HG02571 (cell line): Measurements from ENCODE around the gene PARK7.

Source experiments
- ATAC-seq: cut with Tn5 transposase; IDR thresholded peaks from one replicate; pipeline ENCODE4 v1.9.1; 2021; ENCODE audit warnings: mild to moderate bottlenecking, moderate library complexity; ENCODE audit not compliant: unreplicated experiment

Gene PARK7

DNA sequence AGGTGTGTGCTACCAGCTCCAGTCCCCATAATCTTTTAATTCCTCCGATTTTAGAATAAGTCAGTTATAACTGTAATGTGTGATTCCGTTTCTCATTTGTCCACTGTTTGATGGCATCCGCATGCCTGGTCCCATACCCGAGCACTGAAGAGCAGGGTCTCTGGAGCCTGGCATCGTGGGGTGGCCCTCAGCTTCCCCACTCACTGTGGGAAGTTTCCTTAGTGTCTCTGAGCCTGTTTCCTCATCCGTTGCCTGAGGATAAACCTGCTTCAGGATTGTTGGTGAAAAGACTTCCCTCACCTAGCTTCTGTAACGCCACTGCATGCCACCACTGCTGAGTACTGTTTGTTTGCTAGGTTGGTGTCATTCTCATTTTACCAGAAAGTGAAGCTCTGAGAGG, 19.5 kb downstream of the PARK7 start:
- ATAC-seq, result no peak

DNA sequence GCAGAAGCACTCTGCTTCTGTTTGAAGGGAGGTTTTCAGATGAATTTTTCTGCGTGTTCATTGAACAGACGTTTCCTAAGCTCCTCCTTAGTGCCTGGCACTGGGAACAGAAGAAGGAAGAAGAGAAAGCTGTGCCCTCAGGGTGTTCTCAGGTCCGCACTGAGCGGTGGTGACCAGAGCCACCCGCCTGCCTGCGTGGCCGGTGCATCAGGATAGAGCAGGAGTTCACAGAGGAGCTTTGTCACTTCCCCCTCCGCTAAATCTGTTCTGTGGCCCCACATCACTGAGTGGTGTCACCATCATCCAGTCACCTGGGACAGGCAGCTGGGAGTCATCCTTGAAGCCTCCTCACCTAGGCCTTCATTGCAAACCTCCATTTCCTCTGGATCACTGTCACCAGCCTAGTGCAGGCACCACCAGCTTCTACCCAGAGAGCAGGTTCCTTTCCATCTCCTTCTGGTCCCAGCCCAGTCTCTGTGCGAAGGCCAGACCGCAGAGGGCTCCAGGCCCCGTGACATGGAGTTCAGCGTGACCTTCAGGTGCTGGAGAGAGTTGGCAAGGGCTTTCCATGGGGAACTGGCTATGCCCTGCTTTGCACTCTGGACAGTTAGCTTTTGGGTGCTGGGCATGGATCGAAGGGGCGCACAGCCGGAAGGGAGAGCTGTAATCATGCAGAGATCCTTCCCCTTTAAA, 21.7 kb downstream of the PARK7 start:
- ATAC-seq, result no peak

DNA sequence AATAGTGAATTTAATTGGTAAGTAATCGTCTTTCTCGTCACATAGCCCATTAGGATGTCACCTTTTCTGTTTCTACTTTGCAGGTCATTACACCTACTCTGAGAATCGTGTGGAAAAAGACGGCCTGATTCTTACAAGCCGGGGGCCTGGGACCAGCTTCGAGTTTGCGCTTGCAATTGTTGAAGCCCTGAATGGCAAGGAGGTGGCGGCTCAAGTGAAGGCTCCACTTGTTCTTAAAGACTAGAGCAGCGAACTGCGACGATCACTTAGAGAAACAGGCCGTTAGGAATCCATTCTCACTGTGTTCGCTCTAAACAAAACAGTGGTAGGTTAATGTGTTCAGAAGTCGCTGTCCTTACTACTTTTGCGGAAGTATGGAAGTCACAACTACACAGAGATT, 23.3 kb downstream of the PARK7 start:
- no peak for ATAC-seq

DNA sequence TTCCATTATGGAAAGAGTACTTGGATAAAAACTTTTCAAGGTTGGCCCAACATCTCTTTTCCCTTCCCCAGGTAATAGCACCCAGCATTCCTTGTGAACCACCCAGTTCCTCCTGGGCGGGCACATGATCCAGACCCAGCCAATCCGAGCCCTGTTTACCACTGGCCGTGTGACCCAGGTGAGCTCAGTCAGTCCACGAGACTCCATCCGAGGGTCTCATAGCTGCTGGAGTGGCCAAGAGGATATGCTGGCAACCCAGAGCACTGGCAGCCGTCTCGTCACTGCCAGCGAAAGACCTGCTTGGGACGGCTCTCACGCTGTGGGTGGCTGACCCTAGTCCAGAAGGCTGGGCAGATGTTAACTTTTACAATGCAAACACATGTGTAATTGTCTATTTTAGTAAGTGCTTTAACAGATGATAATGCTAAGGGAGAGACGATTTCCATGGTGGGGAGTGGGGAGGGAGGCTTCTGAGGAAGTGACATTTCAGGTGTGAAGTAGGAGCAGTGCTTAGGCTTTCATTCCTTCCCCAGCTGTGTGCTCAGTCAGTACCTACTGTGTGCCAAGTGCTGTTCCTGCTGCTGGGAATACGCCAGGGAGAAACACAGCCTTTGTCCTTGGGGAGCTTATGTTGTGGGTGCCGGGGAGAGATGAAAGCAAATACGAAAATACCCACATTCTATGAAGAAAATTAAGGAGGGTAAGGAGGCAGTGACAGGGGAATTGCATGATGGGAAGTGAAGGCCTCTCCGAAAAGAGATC, 24.5 kb downstream of the PARK7 start:
- ATAC-seq, result no peak

DNA sequence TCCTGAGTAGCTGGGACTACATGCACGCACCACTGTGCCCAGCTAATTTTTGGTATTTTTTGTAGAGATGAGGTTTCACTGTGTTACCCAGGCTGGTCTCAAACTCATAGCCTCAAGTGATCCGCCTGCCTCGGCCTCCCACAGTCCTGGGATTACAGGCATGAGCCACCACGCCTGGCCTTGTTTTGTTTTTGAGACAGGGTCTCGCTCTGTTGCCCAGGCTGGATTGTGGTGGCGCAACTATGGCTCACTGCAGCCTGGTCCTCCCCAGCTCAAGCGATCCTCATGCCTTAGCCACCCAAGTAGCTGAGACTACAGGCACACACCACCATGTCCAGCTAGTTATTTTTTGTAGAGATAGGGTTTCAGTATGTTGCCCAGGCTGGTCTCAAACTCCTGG, 26.0 kb downstream of the PARK7 start:
- ATAC-seq, result no peak

DNA sequence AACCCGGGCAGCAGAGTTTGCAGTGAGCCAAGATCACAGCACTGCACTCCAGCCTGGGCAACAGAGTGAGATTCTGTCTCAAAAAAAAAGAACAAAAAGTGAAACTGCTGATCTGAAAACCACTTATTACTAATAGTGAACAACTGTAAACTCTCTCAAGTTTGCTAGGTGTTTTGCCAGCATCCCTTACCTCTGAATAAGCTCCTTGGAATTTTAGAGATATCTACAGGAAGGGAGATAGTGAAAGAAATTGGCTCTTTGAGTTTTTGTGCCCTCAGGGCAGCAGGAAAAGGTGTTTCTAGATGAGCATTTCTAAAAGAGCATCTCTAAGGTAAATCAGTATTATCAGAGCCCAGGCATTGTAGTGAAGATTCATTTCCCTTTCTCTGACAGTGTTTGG, 27.1 kb downstream of the PARK7 start:
- ATAC-seq, result no peak

DNA sequence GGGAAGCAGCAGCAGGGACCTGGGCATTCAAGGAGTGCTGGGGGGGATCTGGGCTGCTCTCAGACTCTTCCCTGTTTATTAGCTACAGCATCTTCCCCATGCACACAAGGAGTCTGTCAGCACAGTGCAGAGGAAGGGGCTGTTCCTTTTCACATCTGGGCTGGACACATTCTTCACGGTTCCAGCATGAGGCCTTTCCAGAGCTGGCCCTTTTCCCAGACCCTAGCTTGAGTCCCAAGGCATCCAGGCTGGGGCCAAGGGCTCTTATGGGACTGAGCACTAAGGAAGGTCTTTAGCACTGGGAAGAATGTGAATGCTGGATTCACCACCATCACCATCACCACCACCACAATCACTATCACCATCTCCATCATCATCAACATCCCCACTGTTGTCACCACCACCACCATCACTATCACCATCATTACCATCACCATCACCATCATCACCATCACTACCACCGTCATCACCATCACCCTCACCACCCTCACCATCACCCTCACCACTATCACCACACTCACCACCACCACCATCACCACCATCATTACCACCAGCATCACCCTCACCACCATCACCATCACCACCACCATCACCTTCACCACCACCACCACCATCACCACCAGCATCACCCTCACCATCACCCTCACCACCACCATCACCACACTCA, 28.4 kb downstream of the PARK7 start:
- no peak for ATAC-seq

DNA sequence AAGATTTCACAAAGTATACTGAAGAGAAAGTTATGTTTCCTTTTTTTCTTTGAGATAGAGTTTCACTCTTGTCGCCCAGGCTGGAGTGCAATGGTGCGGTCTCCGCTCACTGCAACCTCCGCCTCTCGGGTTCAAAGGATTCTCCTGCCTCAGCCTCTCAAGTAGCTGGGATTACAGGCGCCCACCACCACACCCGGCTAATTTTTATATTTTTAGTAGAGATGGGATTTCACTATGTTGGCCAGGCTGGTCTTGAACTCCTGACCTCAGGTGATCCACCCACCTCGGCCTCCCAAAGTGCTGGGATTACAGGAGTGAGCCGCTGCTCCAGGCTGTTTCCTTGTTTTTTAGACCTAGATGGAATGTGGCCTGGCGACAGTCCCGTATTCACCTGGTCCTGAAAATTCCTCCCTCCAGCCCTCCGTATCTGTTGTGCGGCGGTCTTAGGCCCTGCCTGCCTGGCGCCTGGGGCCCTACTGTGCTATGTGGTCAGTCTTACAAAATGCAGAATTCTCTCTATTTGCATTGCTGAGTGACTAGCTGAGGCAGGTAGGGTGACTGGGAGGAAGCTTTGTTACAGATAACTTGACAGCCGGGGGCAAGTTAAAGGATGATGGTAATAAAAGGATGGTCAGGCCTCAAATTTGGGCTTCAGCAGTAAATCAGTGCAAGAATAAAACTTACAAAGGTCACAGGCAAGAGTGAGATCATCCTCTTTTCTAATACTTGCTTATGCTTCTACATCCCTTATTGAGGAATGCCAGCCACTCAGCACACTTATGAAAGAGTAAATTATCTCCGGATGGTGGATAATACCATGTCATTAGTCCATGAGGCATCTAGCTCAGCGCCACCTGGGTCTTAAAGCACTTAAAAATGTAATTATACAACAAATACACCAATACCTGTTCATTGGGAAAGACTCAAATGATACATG, 30.3 kb downstream of the PARK7 start:
- ATAC-seq, result no peak

DNA sequence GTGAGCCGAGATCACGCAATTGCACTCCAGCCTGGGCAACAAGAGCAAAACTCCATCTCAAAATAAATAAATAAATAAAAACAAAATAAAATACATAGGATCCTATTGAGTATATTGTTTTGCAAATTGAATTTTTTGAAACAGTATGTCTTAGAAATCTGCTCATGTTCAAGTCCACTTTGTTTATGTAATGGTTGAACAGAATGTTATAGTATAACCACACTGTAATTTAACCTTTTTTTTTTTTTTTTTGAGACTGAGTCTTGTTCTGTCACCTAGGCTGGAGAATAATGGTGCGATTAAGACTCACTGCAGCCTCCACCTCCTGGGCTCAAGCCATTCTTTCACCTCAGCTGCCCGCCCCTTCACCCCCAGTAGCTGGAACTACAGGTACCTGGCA, 31.4 kb downstream of the PARK7 start:
- ATAC-seq, result no peak

DNA sequence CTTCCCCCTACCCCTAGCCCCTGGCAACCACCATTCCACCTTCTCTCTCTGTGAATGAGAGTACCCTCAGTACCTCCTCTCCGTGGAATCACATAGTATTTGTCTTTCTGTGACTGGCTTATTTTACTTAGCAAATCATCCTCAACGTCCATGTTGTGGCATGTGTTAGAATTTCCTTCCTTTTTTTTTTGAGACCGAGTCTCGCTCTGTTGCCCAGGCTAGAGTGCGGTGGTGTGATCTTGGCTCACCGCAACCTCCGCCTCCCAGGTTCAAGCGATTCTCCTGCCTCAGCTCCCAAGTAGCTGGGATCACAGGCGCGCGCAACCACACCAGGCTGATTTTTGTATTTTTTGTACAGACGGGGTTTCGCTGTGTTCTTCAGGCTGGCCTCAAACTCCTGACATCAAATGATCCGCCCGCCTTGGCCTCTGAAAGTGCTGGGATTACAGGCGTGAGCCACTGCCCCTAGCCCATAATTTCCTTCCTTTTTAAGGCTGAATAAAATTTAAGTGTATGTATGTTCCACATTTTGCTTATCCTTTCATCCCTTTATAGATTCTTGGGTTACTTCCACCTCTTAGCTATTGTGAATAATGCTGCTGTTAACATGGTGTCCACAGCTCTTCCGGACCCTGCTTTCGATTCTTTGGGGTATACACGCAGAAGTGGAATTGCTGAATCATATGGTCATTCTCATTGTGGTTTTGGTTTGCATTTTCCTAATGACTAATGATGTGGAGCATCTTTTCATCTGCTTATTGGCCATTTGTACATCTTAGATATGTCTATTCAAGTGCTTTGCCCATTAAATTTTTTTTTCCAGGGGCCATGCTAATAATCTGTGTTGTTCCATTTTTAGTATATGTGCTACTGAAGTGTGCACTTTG, 32.3 kb downstream of the PARK7 start:
- peak; percentile 78 for ATAC-seq

DNA sequence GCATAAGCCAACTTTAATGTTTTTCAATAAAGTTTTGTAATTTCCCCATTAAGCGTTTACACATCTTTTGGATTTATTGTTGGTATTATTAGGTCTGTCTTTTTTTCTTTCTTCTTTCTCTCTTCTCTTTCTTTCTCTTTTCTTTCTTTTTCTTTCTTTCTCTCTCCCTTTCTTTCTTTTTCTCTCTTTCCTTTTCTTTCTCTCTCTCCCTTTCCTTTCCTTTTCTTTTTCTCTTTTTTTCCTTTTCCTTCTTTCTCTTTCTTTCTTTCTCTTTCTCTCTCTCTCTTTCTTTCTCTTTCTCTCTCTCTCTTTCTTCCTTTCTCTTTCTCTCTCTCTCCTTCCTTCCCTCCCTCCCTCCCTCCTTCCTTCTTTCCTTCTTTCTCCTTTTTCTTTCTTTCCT, 33.3 kb downstream of the PARK7 start:
- no peak for ATAC-seq

DNA sequence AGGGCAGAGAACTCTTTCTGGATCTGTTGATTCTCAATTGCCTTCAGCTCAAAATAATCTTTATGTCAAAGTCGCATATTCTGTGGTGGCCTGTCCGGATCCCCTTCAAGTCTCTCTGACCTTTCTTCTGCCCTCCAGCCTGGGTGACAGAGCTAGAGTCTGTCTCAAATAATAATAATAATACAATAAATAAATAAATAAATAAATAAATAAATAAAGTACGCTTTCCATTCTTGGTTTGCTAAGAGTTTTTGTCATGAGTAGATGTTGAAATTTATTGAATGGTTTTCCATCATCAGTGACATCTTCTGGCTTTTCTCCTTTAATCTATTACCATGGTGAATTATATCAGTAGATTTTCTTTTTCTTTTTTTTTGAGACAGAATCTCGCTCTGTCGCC, 33.9 kb downstream of the PARK7 start:
- ATAC-seq, result no peak

DNA sequence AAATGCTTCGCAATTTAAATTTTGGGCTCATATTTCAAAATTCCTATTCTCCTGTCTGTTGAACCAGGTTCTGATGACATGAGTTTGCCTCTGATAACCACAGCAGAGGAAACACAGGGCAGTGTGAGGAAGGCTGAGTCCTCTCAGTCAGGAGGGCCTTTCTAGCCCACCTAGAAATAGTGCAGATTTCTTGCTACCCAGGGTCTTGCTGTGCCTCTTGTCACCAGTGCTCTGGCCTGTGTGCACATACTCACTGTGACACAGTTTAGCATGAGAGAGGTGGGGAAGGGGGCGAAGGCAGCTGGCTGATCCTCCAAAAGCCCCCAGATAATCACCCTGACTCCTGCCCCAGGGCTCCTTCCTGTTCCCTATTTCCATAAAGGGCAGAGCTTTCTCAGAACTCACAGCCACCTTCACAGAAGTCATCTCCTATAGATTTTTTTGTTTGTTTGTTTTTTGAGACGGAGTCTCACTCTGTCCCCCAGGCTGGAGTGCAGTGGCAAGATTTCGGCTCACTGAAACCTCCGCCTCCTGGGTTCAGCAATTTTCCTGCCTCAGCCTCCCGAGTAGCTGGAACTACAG, 40.9 kb downstream of the PARK7 start:
- ATAC-seq, result no peak

DNA sequence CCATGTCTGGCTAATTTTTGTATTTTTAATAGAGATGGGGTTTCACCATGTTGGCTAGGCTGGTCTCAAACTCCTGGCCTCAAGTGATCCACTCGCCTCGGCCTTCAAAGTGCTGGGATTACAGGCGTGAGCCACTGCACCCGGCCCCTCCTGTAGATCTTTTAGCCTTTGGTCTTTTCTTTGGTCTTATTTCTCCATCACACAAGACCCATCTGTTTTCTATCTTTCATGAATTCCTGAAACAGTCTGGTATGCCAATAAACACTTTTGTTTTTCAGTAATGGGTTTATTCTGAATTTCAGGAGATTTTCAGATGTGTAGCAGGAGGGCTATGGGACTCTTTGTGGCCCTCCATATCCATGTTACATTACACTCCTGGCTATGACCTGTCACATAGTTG, 41.4 kb downstream of the PARK7 start:
- no peak for ATAC-seq

DNA sequence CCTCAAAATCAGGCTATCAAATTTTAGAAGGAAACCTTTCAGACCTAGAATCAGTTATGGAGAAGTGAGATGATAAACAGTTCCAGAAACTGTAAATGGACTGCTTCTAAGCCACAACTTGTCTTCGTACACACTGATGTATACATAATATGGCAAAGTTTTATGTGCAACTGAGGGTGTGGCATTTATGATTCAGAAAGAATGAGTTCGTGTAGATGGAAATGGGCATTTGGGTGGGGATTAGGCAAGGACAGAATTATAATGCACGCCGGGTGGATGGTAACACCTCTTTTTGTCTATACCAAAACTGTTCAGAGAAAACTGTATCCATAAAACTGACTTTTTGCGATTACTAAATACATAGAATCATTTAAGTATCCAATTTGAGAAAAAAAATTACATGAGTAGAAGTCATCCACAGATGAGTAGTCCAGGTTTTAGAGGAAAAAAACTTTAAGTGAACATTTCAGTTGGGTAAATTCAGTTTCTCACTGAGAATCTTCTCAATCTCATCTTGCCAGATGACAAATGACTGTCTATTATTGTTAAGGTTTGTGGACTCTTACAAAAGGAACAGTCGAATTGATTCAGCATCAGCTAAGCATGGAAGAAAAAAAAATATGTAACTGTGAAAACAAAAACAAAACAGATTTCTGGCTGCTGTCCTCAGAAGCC, 42.1 kb downstream of the PARK7 start:
- no peak for ATAC-seq

DNA sequence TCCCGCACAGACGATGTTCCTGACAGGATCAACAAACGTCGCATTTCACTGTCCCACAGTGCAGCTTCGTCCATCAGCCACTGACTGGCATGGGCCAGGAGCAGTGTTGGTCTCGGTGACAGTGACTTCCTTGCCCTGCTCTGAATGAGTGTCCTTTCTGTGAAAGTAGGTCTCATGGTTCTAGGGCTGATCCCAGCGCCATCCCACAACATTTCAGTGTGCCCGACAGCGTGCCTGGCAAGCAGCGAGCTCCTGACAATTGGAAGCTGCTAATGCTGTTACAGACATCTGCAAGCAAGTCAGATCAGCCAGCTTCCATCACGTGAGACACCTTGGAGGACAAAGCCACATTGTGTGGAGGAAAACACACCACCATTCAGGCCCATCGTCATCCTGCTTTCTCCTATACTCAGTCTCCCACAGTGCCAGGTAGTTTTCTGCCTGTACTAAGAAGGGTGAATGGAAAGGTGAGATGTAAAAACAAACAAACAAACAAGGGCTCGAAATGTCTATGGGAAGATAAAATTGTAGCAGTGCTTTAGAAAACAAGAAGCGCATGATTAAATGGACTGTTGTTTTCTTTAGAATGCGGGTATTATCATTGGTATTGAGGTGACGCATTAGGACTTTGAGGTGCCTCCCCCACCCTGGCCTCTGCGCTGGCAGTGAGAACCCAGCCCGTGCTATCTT, 42.7 kb downstream of the PARK7 start:
- no peak for ATAC-seq

DNA sequence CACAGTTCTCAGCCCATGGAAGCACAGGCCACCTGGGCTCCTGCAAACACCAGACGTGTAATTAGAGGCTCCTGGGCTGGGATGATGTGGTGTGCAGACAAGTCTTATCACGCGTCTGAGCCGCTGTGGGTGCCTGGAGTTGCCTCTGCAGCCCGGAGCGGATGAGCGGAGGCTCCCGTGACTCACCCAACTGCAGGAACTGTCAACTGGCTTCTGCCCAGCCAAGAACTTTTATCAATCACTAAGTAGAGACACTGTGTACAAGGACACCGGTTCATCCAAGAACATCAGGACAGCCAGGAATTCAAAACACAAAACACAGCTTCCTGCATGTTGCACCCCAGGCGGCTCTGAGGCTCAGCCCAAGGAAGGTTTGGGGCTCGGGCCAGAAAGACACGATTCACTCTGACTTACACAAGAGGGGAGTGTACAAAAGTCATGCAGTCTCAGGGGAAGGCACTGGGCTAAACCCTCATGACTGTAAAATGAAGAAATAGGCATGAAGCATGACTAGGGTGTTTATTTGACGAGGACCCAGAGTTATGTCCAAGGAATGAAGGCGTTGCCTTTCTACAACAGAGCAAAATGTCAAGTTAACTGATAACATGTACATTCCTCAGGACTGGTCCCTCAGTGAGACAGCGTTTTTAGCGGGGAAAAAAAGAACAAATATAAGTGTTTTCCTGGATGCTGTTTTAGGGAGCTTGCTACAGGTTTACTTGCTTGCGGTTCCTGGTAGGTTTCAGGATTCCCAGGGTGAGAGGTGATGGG, 43.5 kb downstream of the PARK7 start:
- ATAC-seq, result no peak
